HG03097 (cell line): Measurements from ENCODE around the gene SEPHS2.
"Not testable (repeated sequence)": the region's sequence is repeated elsewhere in the genome, so short reads cannot be mapped to it uniquely, and the experiment has no call there.

Source experiments
- ATAC-seq: cut with Tn5 transposase; IDR thresholded peaks from one replicate; pipeline ENCODE4 v1.9.1; 2021; ENCODE audit not compliant: unreplicated experiment, low FRiP score

The SEPHS2 gene

DNA sequence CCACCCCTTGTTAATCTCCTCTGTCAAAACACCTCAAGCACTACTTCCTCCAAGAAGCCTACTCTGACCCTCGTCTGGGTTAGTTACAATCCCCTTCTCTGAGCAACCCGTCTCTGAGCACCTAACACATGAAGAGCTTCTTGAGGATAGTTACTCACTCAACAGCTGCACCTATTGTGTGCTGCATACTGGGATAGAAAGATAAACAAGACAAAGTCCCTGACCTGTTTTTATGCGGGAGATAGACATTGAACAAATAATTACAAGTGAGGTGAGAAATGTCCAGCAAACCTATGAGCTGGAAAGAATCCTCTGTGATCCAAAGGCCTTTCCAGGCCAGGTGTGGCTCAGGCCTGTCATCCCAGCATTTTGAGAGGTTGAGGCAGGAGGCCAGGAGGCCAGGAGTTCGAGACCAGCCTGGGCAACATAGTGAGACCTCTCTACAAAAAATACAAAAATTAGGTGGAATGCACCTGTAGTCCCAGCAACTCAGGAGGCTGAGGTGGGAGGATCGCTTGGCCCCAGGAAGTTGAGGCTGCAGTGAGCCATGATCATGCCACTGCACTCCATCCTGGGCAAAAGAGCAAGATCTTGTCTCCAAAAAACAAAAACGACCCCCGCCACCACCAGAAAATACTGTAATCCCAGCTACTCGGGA lies 43.8 kb downstream of the SEPHS2 start:
- no peak for ATAC-seq

DNA sequence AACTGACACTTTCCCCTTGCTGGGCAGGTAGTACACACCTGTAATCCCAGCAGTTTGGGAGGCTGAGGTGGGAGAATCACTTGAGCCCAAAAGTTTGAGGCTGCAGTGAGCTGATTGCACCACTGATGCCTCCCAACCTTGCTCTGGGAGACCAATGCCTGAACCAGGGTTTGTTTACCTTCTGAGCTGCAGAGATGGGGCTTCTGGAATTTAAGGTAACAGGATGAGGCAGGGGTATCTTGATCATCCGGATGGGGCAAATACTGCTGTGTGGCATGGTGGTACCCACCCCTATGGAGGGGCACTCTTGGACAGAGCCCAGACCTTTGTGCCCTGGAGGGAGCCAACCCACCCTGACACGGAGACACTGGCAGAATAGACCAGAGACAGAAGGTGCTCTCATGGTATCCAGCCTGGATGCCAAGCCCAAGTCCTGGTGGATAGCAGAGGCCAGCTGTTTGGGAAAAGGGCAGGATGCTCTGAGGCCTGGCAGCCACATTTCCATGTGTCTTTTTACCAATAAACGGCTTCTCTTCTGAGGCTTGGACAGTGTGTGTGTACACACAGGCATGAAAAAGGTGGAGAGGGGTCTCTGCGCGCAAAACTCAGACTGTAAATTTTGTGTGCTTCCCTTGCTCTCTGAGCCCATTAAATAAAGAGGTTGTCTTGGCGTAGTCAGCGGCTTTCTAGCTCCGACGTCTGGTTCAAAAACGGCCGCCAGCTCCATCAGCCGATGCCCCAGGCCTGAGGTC lies 46.1 kb downstream of the SEPHS2 start:
- ATAC-seq: no peak

DNA sequence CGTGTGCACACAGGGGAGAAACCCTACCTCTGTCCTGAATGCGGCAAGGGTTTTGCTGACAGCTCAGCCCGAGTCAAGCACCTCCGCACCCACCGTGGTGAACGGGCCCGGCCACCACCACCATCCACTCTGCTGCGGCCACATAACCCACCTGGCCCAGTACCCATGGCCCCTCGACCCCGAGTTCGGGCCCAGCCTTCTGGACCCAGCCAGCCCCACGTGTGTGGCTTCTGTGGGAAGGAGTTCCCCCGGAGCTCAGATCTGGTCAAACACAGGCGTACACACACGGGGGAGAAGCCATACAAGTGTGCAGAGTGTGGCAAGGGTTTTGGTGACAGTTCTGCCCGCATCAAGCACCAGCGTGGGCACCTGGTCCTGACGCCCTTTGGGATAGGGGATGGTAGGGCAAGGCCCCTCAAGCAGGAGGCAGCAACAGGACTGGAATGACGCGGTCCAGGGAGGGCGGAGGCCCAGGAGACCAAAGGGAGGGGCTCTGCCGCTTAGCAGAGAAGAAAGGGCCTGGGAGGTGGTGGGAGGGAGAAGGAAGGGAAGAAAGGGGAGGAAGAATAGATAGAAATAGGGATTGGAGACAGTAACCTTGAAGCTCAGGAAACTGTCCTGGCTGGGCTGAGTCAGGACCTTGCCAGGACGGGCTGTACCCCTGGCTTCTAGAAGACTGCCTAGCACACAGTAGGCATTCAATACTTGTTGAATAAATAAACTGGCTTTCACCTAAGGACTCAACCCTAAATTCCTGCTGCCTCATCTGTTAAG lies 46.8 kb downstream of the SEPHS2 start:
- ATAC-seq: no peak

DNA sequence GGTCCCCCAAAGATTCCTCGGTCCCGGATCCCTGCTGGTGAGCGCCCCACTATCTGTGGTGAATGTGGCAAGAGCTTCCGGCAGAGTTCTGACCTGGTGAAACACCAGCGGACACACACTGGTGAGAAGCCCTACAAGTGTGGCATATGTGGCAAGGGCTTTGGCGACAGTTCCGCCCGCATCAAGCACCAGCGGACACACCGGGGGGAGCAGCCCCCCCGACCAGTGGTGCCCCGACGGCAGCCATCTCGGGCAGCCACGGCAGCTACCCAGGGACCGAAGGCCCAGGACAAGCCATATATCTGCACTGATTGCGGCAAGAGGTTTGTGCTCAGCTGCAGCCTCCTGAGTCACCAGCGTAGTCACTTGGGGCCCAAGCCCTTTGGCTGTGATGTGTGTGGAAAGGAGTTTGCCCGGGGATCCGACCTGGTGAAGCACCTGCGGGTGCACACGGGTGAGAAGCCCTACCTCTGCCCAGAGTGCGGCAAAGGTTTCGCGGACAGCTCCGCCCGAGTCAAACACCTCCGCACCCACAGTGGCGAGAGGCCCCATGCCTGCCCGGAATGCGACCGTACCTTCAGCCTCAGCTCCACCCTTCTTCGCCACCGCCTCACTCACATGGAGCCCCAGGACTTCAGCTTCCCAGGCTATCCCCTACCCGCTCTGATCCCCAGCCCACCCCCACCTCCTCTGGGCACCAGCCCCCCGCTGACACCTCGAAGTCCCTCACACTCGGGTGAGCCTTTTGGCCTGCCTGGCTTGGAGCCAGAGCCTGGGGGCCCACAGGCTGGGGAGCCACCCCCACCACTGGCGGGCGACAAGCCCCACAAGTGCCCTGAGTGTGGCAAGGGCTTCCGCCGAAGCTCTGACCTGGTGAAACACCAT lies 47.7 kb downstream of the SEPHS2 start:
- no peak for ATAC-seq

DNA sequence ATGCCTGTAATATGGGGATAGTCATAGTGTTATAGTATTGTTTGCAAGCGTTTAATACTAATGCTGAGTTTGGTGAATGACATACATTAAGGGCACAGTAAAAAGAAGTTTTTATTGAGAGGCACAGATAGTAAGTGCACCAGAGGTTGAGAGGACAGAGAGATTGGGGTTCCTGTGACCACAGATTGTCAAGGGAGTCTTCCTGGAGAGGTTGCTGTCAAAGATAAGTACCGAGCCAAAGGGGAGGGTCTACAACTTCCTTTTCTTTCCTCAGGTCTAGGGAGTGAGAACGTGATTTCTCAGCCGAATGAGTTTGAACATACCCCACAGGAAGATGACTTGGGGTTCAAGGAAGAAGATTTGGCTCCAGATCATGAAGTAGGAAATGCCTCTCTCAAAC lies 48.6 kb downstream of the SEPHS2 start:
- no peak for ATAC-seq

DNA sequence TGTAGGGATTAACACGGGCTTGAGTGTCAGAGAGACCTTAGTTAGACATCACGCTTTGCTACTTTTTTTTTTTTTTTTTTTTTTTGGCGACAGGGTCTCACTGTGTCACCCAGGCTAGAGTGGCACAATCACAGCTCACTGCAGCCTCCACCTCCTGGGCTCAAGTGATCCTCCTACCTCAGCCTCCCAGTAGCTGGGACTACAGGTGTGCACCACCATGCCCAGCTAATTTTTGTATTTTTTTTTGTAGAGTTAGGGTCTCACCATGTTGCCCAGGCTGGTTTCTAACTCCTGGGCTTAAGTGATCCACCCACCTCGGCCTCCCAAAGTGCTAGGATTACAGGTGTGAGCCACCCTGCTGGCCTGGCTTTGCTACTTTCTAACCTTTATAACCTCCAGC lies 49.0 kb downstream of the SEPHS2 start:
- ATAC-seq: not testable (repeated sequence)

DNA sequence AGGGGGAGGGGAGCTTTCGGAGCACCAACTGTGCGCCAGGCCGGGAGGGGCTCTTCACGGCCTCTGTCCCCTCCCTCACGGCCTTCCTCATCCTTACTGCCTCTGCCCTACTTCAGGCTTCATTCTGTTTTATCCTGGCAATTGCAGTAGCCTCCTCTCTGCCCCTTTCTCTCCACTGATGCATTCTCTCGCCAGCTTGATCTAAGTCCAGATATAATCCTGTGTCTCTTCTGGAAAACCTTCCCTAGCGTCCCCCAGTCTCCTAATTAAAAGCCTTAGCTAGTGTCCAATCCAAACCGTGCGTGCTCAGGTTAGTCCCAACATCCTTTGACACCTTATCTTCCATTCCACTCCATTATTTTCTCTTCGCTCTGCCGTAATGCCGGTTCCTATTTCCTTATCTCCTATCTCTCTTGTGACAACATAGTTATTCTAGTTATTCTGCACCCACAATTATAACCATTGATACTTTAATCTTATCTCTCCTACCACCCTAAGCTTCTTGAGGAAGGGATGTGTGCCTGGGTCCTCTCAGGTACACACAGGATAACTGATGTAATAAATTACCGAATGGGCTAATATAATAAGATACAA lies 49.6 kb downstream of the SEPHS2 start:
- ATAC-seq: no peak

DNA sequence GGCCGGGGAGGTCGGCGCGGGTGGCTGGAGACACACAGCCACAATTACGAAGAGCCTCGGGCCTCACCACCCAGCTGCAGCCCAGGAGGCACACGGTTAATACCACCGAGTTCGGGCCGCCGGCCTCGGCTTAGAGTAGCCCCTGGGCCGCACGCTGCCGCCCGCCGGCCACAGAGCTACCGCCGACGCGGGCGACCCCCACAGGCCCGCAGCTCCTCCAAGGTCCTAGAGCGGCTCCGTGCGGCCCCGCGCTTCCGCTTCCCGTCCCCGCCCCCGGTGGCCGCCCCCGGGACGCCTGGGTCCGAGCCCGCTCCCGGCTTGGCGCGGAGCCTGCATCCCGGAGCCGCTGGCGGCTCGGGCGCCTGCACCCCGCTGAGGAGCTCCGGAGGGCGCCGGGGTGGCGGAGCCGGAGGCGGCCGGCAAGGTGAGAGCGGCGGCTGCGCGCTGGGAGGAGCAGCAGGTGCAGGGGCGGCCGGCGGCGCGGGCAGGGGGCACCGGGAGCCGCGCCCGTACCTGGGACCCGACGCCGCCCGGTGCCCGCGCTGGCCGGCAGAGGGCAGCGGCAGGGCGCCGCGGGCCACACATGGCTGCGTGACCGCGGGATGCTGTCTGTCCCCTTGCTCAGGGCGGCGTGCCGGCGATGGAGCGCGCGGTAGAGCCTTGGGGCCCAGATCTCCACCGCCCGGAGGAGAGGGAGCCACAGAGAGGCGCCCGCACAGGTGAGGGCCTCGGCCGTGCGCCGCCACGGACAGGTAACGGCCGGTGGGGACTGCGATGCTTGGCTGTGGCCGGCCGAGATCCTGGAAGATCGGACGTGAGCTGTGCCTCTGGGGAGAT lies 50.3 kb downstream of the SEPHS2 start, which contains the start of gene ZNF48:
ZNF48 (plus strand) TSS at position 266 of the 837 bp plus-strand sequence; CDS start at position 641, 375 bp downstream.
- peak; percentile 45 for ATAC-seq

DNA sequence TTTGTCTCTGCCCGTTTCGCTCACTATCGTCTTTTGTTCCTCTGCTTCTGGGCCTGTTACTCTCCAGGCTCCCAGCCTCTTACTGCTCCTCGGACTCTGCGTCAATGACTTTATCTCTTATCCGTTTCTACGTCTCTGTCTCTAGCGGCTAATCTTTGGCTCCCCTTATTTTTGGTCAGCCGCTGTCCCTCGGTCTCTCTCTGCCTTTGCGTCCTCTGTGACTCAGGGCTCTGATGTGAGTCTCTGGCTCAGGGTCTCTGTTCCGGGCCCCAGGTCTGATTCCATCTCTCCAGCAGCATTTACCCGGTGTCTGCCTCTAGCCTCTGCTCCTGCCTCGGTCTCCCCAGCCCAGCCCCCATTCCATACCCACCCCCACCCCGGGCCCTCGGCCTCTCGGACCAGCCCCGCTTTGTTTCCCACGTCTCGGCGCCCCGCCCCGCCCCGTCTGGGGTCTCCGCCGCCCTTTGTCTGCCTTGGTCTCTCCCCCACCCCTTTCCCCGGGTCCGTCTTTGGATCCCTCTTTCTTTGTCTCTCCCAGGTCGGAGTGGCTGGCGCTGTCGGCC lies 51.0 kb downstream of the SEPHS2 start:
- ATAC-seq: no peak
